ENCODE results near the gene BORCS8.

Gene BORCS8

DNA sequence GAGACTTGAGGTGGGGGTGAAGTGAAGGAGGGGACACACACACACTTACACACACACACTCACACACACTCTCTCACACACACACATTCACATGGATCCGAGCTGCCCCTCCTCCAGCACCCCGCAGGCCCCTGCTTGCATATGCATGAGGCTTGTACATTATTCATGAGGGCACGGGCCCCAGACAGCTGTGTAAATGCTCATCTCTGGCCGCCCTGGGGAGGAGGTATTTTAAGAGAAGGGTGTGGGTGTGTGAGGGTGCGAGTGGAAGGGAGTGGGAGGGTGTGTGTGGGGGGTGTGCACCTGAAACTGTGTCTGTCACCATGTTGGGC, 22.2 kb upstream of the BORCS8 start:
- no peak for DNase-seq (ENCODE audit: low read depth, low spot score)

DNA sequence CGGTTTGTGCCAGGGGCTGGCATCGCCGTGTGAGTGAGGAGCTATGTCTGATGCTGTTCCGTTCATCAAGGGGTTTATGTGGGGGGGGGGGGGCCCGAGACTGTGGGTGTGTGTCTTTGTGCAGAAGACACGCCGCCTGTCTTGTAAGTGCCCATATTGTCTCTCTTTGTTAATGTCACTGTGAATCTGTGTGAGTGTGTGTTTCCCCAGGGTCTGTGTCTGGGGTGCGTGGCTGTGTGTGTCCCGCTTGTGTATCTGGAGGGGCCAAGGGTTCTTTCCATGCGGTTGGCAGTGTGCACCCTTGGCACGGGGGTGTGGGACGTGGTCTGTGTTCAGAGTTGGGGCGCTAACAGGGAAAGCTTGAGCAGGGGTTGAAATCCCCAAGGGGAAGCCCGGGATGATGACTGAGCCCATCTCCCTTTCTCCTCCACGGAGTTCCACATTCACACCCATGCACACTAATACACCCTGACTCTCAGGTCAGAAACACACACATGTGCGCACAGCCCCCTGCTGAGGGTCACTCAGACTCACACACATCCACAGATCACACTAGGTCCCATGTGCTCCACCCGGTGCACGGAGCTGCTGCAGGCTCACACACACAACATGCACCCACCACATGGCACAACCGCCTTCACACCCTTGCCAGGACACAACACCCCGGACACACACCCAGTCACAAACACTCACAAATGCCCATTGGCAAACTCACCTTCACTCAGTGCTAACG, 21.6 kb upstream of the BORCS8 start:
- no peak for DNase-seq (ENCODE audit: low read depth, low spot score)

DNA sequence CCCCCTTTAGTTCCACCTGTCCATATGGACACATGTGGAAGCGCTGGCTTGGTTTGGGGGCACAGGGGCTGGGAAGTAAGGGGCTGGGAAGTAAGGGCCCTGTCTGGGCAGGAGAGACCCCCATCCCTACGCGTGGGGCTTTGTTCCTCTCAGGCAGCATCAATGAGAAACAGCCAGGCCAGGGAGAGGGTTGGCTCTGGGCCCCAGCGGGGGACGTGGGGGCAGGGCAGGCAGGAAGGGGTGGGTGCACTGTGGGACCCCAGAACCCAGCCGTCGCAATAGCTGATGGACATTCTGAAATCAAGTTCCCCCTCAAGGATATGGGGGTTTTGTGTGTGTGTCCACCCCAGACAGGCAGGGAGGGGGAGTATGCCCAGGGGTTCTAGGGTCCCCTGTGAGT, 21.0 kb upstream of the BORCS8 start:
- DNase-seq (ENCODE audit: low read depth, low spot score) = no peak

DNA sequence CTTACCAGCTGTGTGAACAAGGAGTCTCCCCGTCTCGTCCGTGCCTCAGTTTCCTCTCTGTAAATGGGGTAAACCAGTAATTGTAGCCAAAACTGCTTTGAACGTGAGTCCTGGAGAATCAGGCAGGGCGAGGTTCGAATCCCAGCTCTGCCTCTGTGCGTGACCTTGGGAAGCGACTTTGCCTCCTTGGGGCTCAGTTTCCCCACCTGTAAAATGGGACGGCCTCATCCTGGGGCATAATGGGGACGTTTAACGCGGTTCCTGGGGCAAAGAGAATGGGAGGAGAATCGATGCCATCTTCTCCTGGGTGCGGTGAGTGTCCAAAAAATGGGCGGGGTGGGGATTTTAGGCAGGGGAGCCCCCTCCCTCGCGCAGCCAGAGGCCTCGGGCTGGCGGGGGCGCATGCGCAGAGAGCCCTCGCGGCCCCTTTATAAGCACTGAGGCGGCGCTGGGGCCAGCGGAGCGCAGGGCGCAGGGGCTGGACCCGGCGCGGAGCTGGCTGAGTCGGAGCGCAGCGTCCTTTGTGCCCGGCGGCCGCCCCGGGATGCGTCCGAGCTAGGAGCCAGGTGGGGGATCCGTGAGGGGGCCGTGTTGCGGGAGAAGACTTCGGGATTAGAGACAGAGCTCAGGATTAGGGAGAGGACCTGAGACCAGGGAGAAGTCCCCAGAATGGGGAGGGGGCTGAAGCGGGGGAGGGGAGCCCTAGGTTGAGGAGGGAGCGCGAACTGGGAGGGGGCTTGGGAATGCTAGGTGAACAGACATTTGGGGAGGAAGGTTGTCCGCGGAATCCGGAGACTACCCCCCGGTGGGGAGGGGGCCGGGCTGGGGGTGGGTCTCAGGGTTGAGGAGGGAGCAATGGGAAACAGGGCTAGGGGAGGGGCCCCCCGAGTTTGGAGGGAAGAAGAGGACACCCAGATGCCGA, 19.8 kb upstream of the BORCS8 start, which contains the start of gene NCAN:
Gene NCAN (plus strand): TSS at position 460 of the 922 bp plus-strand sequence. CDS start 4,996 bp downstream, outside the sequence.
- DNase-seq (ENCODE audit: low read depth, low spot score) = peak; percentile 51

DNA sequence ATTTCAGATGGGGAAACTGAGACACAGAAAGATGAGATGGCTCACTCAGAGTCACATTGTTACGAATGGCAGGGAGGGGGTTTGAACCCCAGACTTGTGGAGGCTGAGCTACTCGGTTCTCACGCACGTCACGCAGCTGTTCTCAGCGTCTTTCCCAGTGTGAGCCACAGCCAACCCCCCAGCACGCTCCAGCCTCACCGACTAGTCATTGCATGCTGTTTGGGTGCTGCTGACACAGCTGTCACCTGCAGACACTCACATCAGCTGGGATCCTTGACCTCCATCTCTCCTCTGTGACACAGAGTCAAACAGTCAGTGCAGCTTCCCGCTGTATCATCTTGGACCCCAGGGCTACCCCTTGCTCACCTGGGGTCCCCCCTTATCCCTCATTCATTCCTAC, 17.4 kb upstream of the BORCS8 start:
- DNase-seq (ENCODE audit: low read depth, low spot score) = no peak

DNA sequence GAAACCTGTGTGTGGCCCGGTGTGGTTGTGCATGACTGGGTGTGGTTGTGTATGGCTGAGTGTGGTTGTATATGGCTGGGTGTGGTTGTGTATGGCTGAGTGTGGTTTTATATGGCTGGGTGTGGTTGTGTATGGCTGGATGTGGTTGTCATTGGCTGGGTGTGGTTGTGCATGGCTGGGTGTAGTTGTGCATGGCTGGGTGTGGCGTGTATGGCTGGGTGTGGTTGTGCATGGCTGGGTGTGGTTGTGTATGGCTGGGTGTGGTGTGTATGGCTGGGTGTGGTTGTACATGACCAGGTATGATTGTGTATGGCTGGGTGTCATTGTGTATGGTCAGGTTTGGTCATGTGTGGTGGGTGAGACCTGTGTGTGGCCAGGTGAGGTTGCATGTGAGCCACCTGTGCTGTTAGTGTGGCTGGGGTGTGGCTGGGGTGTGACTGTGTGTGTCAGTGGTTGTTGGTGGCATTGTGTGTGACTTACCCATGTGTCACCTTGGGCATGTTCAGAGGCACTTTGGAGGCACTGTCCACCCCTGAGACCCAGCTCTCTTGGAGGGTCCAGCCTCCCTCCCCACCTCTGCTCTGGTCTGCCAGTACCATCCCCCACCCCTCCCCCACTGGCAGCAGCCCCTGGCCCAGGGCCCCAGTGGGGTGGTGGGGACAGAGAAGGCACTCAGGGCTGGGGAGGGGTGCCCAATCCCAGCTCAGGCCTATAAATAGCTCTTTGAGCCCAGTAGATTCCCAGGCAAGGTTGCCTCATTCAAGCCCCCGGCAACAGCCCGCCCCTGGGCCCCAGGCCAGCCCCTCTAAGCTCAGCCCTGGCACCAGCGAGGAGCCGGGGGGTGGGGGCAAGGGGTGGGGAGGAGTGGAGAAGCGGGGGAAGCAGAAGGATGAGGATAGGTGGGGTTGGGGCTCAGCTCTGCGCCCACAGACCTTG, 16.0 kb upstream of the BORCS8 start:
- DNase-seq (ENCODE audit: low read depth, low spot score) = no peak

DNA sequence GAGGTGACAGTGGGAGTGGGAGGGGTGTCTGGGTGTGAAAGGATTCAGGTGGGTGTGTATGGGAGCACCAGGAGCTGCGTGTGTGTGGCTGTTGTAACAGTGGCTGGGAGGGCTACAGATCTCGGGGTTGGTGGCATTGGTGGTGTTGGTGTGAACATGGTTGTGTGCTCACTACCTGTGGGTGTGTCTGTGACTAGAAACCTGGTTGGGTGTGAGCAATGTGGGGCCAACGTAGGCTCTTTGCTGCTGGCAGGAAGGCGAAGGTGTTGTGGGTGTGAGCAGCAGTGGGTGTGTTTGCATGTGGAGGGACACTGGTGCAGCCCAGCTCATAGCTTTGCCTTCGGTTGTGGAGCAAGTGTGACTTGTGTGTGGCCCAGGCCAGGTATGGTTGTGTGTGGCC, 15.0 kb upstream of the BORCS8 start:
- DNase-seq (ENCODE audit: low read depth, low spot score) = no peak

DNA sequence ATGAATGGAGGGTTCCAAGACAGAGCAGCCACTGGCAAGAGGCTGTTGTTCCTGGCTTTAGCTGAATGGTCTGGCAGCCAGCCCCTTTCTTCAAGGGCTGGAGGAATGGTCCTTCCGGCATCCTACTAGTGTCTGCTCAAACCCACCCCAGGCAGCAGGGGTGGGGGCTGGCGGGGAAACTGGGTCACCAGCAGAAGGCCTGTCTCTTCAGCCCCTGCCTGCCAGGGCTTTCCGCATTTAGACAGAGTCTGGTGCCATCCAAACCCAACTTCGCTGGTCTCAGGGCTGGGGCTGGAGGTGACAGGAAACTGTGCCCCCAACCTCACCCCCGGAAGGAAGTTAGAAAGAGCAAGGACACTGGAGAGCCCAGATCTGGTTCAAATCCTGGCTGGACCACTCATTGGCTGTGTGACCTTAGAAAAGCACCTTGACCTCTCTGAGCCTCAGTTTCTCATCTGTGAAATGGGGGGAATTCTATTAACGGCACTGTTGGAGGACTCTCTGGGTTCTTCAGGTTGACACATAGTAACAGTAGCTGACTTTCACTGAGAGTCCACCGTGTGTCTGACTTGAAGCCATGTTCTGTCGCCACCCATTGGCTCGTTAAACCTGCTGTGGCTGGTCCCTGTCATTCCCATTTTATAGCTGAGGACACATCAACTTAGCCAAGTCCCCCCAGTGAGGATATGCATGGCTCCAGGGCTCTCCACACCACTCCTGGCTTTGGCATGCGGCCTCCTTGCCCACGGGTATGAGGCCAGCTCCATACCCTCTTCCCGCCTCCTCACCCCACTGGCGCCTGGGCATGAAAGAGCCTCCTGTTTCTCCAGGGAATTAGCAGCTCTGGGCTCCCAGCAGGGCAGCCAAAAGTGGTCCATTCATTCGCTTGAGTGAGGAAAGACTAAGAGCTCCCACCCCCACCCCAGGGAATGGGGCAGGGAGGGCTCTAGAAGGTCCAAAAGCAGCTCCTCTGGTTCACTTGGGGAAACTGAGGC, 13.8 kb upstream of the BORCS8 start:
- DNase-seq (ENCODE audit: low read depth, low spot score) = no peak

DNA sequence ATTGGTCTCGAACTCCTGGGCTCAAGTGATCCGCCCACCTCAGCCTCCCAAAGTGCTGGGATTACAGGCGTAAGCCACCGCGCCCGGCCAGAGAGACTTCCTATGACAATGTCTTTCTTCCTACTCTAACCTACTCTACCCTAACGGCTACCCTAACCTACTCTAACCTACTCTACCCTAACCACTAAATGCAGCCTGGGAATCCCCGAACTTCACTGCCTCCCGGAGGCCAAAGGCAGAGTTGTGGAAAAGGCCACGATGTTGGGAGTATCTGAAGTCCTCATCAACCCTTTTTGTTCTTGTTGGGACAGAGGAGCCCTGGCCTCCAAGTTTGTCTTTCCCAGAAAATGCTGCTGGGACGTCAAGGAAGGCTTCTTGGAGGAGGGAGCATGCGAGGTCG, 12.2 kb upstream of the BORCS8 start:
- peak; percentile 41 for DNase-seq (ENCODE audit: low read depth, low spot score)

DNA sequence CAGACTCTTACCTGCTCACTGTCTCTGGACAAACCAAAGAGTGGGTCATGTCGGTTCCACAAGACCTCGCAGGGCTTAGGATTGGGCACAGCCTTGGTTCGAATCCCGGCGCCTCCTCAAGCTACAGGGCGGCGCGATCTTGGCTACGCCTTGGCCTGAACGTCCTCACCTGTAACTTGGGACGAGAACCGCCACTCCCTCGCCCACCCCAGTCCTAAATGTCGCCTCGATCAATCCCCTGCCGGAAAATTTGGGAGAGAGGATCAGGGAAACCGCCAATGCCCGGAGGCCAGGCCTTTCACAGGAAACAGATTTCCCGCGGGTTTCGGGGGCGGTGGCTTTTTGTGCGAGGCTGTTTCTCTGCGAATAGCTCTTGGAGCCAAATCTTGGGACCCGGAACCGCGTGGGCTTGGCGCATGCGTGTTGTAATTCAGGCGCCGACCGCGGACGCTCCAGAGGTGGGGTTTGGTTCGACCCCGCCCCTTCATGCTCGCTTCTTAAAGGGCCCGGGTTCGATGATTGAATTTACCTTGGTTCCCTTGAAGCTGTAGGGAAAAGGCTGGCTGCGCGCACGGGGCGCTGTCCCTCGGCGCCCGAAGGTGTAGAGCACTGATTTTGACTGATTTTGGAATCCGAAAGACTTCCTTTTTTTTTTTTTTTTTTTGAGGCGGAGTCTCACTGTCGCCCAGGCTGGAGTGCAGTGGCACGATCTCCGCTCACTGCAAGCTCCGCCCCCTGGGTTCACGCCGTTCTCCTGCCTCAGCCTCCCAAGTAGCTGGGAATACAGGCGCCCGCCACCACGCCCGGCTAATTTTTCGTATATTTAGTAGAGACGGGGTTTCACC, 11.3 kb upstream of the BORCS8 start, which contains the start of gene NR2C2AP:
Gene NR2C2AP (minus strand): TSS at position 403 of the 845 bp plus-strand sequence. CDS start 354 bp downstream, at position 49.
- peak; percentile 88 for DNase-seq (ENCODE audit: low read depth, low spot score)

DNA sequence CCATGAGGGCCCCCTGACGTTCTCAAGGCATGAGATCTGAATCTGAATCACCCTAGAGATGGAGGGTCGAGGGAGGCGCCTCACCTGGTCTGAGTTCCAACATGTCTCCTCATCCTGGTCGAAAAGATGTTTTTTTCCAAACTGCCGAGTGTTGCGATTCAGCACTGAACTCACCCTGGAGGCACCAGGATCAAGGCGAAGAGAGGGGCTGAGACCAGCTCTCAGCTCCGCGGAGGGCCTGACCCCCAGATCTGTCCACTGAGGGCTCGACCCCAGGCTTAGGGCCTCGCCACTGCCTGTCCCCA, 10.7 kb upstream of the BORCS8 start:
- peak; percentile 37 for DNase-seq (ENCODE audit: low read depth, low spot score)

DNA sequence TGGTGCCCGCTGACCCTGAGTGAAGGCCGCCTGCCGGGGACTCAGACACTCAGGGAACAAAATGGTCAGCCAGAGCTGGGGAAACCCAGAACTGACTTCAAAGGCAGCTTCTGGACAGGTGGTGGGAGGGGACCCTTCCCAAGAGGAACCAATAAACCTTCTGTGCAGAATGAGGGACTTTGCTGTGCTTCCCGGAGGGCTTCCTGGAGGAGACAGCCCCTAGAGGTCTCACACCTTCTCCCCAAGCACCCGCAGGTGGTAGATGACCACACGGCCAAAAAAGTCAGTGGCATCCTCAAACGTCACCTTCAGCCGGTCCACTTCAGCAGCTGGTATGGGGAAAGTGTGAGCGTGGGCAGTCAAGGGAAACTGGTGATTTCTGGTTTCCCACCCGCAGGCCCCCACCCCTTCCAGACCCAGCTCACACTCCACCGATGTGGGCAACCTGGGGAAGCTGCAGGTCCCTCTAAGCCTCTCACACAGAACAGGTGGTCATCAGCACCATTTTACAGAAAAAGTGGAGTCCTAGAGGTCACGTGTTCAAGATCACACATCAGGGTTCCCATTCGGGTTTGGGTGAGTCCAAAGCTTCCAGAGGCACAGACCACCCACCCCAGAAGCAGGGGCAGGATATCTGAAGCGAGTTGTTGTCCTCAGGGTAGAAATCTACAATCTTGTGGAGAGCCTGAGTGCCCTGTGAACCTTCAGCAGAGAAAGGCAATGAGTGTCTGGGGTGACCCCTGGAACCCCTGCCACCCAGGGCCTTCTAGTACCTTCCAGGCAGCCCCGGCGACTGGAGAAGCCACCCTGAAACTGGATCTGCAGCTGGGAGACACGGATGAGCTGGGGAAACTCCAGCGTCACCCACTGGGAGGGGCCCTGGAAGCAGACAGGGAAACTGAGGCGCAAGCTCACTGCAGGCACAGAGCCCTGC, 10.0 kb upstream of the BORCS8 start:
- DNase-seq (ENCODE audit: low read depth, low spot score) = no peak

DNA sequence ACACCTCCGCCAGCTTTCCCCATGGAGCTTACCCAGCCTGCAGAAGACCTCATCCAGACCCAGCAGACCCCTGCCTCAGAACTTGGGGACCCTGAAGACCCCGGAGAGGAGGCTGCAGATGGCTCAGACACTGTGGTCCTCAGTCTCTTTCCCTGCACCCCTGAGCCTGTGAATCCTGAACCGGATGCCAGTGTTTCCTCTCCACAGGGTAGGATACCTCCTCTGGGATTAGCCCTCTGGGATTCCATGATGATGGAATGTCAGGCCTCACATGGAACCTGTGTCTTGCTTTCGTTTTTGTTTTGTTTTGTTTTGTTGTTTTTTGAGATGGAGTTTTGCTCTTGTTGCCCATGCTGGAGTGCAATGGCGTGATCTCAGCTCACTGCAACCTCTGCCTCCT, 2.0 kb upstream of the BORCS8 start:
- DNase-seq (ENCODE audit: low read depth, low spot score) = no peak

DNA sequence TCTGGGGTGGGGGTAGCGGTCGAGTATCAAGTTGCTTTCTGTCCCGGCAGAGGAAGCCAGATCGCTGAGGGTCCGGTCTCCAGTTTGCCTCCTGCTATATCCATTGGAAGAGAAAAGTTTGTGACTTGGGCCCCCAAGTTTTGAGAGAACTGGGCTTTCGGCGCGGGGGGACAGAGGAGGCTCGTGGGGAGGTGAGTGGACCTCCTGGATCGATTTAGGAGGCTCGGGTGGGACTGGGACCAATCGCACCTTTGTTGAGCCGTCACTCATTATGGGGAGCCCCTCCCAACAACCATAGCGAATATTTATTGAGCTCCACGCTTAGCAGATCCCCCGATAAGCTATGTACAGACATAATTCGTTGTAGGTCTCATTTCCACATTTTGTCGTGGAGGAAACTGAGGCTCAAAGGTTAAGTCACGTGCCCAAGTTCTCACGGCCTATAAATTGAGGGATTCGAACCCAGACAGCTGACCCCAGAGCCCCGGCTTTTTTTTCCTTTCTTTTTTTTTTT, 1.0 kb upstream of the BORCS8 start:
- DNase-seq (ENCODE audit: low read depth, low spot score) = no peak

DNA sequence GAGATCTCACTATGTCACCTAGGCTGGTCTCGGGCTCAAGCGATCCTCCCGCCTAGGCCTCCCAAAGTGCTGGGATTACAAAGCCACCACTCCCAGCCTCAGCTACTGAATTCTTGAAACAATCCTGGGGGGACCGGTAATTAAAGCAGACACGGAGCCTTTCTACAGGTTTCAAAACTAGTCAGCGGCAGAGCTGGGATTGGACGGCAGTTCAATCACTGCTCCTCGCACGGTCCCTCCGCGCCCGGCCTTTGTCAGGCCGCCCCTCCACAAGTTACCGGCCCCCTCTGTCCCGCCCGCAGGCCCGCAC, 229 bp downstream of the BORCS8 start:
- no peak for DNase-seq (ENCODE audit: low read depth, low spot score)

DNA sequence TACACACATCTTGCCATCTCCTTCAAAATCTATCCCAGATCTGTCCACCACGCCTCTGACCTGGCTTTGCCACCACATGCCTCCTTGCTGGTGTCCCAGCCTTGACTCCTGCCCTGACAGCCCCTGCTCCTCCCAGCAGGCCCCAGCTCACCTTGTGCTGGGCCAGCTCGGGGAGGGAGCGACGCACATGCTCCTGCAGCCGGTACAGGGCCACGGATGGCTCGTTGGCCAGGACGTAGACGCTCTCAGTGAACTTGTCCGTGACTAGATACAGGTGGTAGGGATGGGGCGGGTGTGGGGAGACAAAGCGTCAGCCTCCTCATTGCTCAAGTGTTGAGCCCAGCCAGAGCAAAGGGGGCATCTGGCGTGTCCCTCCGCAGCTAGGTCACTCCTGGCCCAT, 5.2 kb downstream of the BORCS8 start:
- DNase-seq (ENCODE audit: low read depth, low spot score) = no peak

DNA sequence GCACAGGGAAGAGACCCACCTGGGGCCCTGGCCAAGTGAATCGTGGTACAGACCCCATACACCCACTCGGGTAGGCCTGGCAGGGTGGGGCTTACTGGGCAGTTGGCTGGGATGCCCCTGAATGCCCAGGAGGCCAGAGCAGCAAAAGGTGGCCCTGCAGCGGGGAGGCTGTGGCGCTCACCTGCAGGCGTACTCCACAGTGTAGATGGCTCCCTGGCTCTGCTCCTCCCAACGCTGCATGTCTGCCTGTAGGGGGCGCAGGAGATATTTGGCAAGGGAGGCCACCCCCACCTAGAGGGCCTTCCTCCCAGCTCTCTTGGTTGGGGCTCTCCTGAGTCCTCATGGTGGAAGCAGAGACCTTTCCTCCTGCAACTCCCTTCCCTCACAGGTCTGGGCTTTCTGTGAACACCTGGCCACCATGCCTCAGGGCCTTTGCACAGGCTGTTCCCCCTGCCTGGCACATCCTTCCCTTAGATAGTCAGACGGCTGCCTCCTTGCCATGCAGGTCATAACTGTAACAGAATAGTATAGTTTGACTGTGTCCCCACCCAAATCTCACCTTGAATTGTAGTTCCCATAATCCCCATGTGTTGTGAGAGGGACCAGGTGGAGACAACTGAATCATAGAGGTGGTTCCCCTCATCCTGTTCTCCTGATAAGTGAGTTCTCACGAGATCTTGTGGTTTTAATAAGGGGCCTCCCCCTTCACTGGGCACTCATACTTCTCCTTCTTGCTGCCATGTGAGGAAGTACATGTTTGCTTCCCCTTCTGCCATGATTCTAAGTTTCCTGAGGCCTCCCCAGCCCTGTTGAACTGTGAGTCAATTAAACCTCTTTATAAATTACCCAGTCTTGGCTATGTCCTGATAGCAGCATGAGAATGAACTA, 5.9 kb downstream of the BORCS8 start:
- peak; percentile 86 for DNase-seq (ENCODE audit: low read depth, low spot score)
